ENCODE data around the gene TAGAP.

Gene TAGAP

DNA sequence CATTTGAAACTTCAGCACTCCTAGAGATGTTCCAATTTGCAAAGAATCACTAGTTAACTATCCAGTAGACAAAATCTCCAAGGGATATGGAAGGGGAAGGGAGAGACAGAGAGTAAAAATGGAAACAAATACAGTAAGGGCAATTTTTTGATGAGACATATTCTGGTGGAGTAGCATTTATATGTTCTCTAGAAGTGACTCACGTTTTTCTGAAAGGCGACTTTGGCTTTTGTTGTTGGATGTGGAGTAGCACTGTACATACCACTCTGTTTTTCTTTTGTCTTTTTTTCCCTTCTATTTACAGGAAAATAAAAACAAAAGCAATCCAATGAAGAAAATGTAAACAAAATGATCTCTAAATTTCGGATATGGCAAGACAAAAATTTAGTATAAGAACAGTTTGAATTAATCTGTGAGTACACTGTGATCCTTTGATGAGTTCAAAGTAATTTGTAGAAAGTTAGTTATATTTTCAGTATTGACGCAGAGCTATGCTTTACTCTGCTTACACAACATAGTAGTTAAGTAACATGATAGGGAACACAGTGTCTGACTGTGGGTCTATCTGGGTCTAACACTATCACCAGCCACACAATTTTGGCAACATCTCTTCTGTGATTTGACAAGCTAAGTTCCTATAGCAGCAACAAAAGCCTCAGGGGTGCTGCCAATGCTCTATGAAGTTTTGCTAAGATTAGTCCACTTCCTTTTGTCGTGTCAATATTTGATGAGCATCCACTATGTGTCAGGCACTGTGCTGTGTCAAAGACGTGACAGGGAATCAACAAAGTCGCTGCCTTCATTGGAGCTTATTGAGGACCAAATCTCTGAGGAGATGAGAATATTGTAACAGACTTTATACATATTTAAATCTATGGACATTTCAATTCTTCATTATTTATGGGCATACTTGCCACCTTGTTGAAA lies 27.3 kb upstream of the TAGAP start:
- DNase-seq (ENCODE audit: low read depth): no peak

DNA sequence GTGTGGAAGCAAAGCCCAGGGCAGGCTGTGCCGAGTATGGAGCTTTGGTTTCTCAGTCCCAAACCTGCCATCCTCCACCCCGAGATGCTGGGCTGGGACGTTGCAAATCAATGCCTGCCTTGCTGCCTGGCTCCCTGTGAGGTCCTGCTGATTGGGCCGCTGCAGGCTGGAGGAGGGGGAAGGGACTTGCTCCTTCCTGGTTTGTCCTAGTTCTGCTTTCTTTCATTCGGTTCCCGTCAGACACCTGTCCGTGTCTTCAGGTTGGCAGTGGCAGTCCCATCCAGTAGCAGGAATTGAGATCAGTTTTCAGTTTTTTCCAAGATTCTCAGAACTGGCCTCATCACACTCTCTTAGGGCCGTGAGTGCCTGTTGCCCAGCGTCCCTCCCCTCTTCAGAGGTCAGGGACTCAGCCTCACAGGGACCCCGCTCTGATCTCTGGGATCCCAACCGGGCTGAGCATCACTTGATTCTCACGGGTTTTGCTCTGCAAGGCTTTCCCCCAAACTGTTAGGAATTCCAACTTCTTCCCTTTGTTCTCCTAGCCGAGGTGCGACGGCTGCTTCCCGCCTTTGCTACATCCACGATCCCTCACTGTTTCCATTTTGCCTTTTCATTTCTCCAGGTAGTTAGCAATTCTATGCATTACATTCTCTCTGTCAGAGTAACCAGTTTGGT lies 24.2 kb upstream of the TAGAP start:
- DNase-seq (ENCODE audit: low read depth): no peak

DNA sequence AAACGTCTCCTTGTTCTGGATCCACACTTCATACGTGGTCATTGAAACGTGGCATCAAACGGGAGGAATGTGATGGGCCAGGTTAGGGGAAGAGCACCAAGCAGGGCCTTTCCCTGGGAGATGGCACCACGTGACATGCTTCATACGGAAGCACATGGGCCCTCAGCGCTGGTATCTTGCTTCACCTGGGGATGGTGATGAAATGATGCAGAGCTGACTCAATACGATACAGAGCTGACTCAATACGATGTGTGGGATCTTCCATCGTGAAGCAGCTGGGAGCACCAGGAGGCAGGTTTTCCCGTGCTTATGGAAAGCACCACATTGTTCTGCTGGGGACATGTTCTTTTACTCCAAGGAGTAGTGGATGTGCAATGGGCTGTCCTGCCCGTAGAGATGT lies 22.5 kb upstream of the TAGAP start:
- DNase-seq (ENCODE audit: low read depth): no peak

DNA sequence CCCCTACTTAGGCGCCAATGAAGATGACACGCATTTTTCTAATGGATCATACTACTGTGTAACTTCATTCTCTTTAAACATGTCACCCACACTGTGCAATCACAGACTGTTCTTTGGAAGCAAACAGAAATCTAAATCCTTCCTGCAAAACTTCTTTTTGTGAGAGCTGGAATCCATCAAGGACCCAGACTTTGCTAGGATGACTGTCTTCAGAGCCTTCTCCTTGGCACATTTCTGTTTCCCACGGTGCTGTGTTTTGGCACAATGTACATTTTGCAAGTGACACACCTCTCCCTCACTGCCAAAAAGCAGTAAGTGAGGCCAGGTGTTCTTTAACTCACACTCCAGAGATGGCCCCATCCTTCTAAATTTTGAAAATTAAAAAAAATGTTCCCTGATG lies 21.7 kb upstream of the TAGAP start:
- DNase-seq (ENCODE audit: low read depth): no peak

DNA sequence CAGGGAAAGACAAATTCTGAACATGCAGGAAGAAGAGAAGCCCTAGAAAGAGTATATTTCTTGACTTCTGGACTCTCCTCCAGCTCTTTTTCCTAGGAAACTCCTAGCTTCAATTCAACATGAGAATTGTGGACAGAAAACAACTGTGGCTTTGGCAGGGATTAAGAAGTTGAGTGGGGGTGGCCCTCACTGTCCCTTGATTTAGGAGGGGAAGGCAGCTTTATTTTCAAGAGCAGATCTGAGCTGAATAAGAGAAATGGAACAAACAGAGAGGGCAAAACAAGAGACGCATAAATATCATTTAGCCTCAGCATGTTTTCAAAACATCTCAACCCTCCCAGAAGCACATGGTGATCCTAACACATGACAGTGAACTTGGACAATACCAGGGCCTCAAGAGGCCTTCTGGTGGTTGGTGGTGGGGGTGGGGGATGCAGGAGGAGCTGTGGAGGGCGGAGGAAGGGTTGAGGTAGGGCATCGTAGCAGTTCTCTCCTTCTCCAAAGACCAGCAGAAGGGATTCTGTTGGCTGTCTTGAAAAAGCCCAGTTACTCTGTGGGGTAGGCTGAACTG lies 21.1 kb upstream of the TAGAP start:
- DNase-seq (ENCODE audit: low read depth): no peak

DNA sequence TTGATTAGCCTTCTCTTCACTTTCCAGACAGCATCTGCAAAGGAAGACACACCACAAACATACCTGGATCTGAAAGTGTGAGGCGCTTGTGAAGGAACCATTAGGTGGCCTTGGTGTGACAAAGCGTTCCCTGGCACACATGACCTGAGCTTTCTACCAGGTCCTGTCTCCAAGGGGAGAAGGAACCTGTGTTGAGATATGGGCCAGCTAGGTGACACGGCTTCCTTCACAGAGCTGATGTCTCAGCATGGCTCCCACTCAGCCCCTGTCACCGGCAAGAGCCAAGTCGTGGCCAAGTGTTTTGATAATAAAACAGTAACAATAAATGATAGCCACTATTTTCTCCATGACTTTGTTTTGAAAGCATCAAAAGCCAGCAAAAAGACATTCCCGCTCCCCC lies 20.3 kb upstream of the TAGAP start:
- no peak for DNase-seq (ENCODE audit: low read depth)

DNA sequence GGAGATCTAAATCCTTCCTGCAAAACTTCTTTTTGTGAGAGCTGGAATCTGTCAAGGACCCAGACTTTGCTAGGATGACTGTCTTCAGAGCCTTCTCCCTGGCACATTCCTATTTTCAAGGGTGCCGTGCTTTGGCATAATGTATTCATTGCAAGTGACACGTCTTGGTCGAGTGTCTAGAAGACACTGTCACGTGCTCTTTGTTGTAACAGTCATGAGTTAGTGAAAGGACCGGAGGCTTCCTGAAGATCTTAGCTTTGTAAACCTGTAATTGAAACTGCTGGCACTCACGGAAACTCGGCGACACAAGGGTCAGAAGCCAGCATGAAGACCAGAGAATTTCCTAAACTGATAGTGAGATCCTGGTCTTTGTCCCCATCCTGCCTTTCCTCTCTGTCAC lies 19.7 kb upstream of the TAGAP start:
- DNase-seq (ENCODE audit: low read depth): no peak

DNA sequence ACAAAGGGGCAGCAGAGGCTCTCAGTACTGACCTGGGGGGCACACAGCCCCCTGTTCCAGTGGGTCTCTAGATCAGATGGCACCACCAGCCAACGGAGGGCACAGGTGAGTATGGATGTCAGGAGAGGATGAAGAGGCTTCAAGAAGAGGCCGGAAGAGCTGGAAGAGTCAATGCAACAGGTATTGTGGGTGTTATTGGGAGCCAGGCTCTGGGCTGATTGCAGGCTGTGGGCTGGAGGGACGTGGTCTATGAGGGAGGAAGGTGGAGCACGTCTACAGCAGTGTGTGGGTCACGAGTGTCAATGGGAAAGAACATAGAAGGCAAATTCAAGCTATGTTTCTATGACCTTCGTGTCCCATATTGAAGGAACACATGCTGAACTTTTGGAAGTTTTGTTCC lies 18.8 kb upstream of the TAGAP start:
- no peak for DNase-seq (ENCODE audit: low read depth)

DNA sequence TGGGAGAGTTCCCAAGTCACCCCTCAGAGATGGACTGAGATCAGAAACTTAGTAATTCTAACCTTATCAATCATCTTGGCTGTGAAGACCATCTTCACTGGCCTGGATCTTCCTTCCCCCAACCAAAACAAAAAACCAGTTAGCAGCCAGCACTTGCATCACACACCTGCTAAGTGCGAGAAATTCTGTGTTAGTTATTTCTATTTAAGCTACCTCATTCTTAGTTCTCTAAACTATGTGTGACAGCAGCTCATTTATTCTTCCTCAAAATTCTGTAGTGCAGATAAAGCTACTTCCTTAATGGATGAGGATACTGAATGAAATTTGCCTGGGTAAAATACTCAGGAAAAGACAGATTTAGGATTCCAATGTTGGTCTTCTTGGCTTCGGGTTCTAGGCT lies 18.2 kb upstream of the TAGAP start:
- no peak for DNase-seq (ENCODE audit: low read depth)

DNA sequence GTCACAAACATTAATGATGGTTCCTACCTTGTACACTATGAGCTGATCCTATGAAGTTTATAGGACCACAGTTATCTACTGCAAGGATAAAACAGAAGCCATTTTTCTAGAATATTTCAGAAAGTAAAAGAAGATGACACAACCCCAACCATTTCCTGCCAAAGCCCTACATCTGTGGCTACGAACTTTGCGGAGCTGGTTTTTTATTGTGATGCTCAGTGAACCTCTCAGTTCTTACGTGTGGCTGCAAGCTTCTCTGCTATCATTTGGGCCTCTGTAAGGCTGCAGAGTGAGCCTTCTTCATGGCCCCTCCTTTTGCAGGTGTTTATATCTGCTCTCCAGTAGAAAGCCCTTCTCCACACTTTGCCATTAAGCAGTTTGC lies 17.8 kb upstream of the TAGAP start:
- no peak for DNase-seq (ENCODE audit: low read depth)

DNA sequence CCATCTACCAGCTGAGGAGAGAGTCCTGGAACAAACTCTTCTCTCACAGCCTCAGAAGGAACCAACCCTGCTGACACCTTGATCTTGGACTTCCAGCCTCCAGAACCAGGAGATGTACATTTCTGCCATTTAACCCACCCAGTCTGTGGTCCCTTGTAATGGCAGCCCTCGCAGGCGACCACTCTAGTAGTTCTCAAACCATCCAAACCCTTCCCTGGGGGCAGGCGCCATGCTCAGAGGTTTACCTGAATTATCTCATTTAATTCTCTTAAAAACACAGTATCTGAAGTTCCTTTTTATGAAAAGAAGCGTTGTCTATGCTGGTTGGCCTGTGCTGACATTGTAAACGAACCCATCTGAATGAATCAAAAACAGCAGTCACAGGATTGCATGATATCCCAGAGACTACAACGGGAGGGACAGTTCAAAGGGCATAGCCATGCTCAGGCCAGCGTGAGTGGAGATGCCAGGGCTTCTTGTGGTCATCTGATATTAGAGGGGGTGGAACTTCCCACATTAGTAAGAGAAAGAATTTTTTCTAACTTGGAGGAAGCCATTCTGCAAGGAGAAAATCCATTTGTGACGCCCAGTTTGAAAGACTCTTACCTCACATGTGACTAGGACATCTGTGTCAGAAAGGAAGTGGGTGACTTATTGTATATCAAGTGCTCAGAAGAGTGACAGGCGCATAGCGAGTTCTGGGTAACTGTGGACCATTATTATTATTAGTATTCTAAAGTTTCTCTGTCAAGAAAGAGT lies 17.2 kb upstream of the TAGAP start:
- no peak for DNase-seq (ENCODE audit: low read depth)

DNA sequence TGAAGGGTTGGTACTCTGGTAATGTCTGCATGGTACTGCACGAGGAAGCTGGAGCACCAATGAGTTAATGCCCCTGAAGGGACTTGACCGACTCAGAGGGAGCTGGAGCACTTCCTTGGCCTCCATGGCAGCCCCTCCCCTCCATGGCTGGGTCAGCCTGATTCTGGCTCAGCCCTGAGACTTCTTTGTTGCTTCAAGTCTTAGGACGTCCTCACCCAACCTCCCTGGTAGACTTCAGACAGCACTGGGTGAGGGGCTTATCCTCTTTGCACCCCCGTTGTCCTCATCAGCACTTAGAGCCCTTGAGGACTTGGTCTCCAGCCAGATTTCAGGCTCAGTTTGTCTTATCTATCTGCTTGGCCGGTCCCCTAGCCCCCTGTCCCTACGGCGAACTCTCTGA lies 16.4 kb upstream of the TAGAP start:
- no peak for DNase-seq (ENCODE audit: low read depth)

DNA sequence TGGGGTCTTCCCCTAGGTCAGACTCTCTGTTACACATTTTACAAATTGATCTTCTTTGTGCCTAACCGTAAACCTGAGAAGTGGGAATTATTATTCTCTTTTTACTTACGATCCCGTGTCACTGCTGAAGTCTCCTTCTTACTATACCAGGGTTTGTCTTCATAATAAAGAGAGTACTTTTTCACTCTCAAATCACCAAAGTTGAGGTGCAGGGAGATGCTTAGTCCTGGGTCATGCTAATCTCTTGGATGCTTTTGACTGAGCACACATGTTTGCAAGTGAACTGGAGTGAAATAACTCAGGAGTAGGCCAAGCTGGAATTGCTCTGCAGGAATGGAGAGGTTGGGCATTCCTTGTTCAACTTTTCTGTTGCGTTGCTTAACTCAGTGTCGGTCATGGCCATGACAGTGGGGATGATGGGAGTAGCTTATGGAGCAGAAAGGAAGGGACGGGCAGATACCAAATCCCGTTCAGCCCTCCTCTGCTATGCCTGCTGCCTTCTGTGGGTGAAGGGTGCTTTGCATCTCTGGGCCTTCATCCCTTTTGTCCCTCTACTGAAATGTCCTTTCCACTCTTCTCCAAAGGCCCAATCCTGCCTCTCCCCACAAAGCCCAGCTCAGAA lies 15.2 kb upstream of the TAGAP start:
- DNase-seq (ENCODE audit: low read depth): no peak

DNA sequence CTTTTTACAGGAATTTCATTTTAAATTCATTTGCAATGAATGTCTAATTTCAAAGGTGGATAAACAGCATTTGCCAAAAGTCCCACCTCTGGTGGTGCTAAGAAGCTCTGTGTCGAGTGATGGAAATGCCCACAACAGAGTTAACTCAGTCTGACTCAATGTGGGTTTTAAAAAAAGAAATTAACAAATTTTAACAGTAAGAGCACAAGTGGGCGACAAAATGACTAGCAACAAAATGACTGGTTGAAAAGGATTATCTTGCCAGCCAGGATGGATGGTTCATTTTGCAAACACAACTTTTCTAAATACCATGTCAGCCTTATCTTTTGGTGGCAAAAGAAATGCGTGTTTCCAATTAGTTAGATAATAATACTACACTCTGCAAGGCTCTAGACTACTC lies 14.3 kb upstream of the TAGAP start:
- no peak for DNase-seq (ENCODE audit: low read depth)

DNA sequence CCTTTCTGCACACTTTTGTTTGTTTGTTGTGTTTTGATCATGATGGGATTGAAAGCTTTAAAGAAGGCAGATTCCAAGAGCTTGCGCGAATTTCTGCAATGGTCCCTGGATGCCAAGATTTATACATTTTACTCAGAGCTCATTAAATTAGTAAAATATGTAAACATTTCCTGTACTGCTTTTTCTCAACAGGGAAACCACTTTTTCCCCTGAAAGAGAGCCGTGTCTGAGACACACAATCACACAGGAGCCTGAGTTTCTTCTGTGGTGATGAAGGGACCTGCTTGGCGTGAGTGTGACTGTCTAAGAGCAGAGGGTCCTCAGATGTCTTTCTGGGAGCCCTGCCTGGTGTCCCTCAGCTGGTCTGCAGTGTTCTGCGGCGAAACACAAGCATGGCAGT lies 12.1 kb upstream of the TAGAP start:
- no peak for DNase-seq (ENCODE audit: low read depth)

DNA sequence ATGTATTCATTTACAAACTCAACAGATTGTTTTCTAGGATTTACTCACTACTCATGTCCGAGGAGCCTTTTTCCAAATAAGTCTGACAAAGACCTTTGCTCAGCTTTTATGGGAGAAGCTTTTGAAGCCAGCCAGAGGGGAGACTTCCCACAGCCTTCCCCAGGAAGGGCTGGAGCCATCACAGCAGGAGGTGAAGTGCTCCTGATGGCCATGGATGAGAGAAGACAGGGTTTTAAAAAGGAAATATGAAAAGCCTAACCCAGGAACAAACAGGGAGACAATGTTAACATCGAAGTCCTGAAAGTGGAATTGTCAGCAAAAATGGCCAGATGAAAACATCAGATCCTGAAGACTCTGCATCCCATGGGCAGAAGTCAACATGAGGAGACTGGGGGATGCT lies 11.6 kb upstream of the TAGAP start:
- DNase-seq (ENCODE audit: low read depth): no peak

DNA sequence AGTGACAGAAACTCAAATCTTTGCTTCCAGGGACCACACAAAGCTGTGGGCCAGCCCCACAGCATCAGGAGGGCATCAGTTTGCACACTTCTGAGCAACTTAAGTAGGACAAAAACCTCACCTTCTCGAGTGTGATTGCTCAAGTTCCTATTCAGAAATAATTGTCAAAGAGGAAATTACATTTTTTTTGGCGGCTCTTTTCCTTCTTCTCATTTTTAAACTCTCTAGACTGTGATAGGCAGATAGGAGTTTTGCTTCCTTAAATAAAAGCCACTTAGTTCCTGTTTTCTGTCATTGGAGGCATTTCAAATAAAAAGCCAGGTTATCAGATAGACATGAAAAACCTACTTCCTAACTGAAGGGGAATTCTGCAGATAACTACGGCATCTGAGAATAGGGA lies 11.2 kb upstream of the TAGAP start:
- no peak for DNase-seq (ENCODE audit: low read depth)

DNA sequence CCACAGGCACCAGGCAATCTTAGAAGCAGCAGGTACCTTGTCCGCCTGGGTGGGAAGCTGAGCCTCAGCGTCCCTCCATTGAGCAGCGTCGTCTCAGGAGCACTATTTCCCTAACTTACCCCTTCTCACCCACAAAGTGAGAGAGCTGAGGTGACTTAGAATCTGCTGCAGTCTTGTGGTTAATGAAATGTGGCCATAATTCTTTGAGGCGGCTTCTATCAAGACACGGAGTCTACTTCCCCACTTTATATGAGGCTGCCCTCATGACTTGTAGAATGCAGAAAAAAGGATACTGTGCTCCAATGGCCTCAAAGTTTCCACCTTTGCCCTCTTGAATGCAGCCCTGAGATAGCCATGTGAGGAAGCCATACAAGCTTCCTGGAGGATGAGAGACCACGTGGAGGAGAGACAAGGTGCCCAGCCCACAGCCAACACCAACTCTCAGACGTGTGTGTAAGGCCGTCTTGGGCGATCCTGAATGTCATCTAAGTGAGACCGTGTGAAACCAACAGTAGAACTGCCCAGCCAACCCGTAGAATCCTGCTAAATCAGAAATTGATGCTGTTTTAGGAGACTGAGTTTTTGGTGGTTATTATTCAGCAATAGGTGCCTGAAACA lies 9.1 kb upstream of the TAGAP start:
- DNase-seq (ENCODE audit: low read depth): no peak

DNA sequence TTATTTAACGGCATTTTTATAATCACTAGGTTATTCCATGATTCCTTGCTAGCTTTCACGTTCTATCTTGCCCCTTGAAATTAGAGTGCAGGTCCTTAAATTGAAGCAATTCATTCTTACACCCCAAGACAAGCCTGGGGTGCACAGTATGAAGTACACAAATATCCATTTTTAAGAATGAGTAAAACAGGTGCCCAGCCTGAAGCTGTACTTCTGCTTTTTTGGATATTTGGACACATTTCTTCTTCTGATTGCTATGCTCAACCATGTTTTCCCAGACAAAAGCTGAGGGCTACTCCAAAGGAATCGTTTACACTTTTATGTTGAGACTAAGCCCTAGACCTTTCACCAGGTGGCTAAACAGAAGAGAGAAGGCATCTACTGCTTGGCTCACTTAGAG lies 7.9 kb upstream of the TAGAP start:
- DNase-seq (ENCODE audit: low read depth): no peak

DNA sequence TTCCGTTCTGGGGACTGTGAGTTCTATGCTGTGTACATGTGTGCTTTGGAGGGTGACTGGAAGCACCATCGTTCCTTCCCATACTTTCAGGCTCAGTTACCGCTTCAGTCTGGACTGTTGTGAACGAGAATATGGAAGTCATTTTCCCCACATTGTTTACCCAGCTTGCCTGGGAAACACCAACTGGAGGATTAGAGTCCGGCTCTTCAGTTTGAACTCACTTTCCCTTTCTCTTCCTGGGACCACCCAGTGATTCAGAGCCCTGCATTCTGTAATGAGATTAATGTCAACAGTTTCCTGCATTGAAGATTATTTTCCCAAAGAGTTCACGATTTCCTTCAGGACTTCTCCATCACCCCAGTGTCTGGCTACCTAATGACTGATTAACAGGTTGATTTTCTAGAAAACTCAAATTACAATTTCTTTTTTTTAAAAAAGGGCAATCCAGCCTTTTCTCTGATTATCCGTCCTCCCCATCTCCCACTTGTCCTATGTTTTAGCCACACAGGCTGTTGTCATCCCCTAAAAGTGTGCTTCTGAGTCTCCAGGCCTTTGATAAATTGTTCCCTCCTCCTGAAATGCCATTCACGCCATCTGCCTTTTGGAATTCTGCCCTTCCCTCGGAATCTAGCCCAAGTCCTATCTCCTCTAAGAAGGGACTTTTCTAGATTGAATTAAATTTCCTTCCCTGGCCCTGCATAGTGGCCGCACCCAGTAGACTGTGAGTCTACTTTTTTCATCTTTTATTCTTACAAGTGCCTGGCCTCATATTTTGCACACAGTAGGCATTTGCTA lies 3.3 kb upstream of the TAGAP start:
- no peak for DNase-seq (ENCODE audit: low read depth)

DNA sequence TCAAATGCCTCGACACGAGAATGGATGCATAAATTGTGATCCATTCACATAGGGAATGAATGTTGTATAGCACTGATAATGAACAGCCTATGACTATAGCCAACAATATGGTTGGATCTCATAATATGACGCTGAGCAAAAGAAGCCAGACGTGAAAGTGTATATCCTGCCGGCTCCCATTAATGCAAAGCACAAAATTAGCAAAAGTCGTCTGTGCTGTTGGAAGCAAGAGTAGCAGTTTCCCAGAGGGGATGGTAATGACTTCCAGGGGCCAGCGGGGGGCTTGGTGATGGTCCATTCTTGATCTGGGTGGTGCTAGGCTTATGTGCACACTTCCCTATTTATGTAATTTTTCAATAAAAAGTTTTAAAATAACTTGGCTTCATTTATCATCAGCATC lies 1.0 kb upstream of the TAGAP start:
- DNase-seq (ENCODE audit: low read depth): no peak
